Endothelial cell of umbilical vein (primary cell): Measurements from ENCODE around the gene TMEM140. TPM values are rescaled to one million over a fixed set of nuclear protein-coding genes. Genes with fewer than 3 reads are reported as not detected.

ENCODE experiments used
- BruUV-seq: library from RNA; stranded (reverse); fragments of 400-500 nt; replicated peaks from 2 replicates; lab custom pipeline; 2021; lab: Mats Ljungman, UMichigan
- CTCF ChIA-PET: fragments of 300-600, 350-600 bp; sonication (Branson Sonifier 250); formaldehyde crosslinking; loops from one replicate; lab custom pipeline; 2021; ENCODE audit warnings: antibody characterized with exemption, inconsistent platforms; lab: Charles Lee
- POLR2A ChIA-PET: fragments of 300-600, 350-600 bp; sonication (Branson Sonifier 250); formaldehyde crosslinking; loops from one replicate; lab custom pipeline; 2021; ENCODE audit warnings: antibody characterized with exemption, inconsistent platforms; lab: Charles Lee
- DNase-seq: peaks from one replicate; pipeline ENCODE4 v3.0.0-alpha.2; 2011; ENCODE audit warnings: low read depth, low spot score
- FAIRE-seq: peaks from 2 replicates; lab custom pipeline; 2011; peaks lifted over from hg19 to GRCh38; lab: Jason Lieb, UNC
- H2AFZ ChIP-seq: 2 replicates; pipeline ENCODE4 v1.6.0; 2012; ENCODE audit warnings: low read depth, low read length, control low read depth, inconsistent platforms
- H3K27ac ChIP-seq: 2 replicates; pipeline ENCODE4 v1.5.1; 2011; ENCODE audit warnings: low read depth, mild to moderate bottlenecking, control low read depth, low read length, moderate library complexity; ENCODE audit not compliant: insufficient read depth
- H3K27me3 ChIP-seq, 2 experiments: 2 replicates each; pipeline versions ENCODE4 v1.6.0 to v1.6.1; 2011; ENCODE audit warnings: low read length in 2 of 2, mixed read lengths in 1 of 2; ENCODE audit not compliant: control insufficient read depth in 2 of 2, insufficient read depth in 2 of 2
- H3K36me3 ChIP-seq, 2 experiments: 2 replicates in 1 of 2; 3 replicates in 1 of 2; pipeline ENCODE4 v1.5.1; 2011; ENCODE audit warnings: low read length in 2 of 2, mild to moderate bottlenecking in 1 of 2, moderate library complexity in 1 of 2; ENCODE audit not compliant: control insufficient read depth in 2 of 2, insufficient read depth in 2 of 2; ENCODE audit errors: extremely low read depth in 1 of 2
- H3K4me1 ChIP-seq: 3 replicates; pipeline ENCODE4 v1.5.1; 2011; ENCODE audit warnings: mild to moderate bottlenecking, low read length; ENCODE audit not compliant: control insufficient read depth, insufficient read depth; ENCODE audit errors: extremely low read depth
- H3K4me2 ChIP-seq: 2 replicates; pipeline ENCODE4 v1.6.1; 2011; ENCODE audit warnings: low read length, control low read depth, mixed read lengths; ENCODE audit not compliant: insufficient read depth
- H3K4me3 ChIP-seq, 3 experiments: fragments of 200-600 bp in 1 of 3; sonication (generic), shearing (Covaris generic) in 1 of 3; replicated peaks in 1 of 3; 2 replicates each; pipeline ENCODE4 v1.5.1; 2011 to 2016; ENCODE audit warnings: control low read depth in 3 of 3, low read length in 3 of 3, mild to moderate bottlenecking in 2 of 3, inconsistent platforms in 1 of 3, low read depth in 1 of 3, moderate library complexity in 1 of 3; ENCODE audit not compliant: insufficient read depth in 1 of 3
- H3K79me2 ChIP-seq: 2 replicates; pipeline ENCODE4 v1.6.0; 2012; ENCODE audit warnings: low read length, inconsistent platforms; ENCODE audit not compliant: control insufficient read depth, insufficient read depth
- H3K9ac ChIP-seq: replicated peaks from 2 replicates; pipeline ENCODE3; 2011; ENCODE audit warnings: low read length, control low read depth; ENCODE audit not compliant: insufficient read depth; ENCODE audit errors: extremely low read depth
- H3K9me1 ChIP-seq: replicated peaks from 3 replicates; pipeline ENCODE4 v1.6.0; 2011; ENCODE audit warnings: mild to moderate bottlenecking, low read length; ENCODE audit not compliant: control insufficient read depth, insufficient read depth; ENCODE audit errors: extremely low read depth
- H3K9me3 ChIP-seq: replicated peaks from 2 replicates; pipeline ENCODE4 v1.5.1; 2012; ENCODE audit warnings: low read length, inconsistent platforms; ENCODE audit not compliant: control insufficient read depth, insufficient read depth
- H4K20me1 ChIP-seq: replicated peaks from 2 replicates; pipeline ENCODE3; 2011; ENCODE audit warnings: mild to moderate bottlenecking, low read length; ENCODE audit not compliant: control insufficient read depth, insufficient read depth; ENCODE audit errors: extremely low read depth
- FOS ChIP-seq: IDR thresholded peaks from 2 replicates; pipeline ENCODE4 v1.6.1; 2011; ENCODE audit warnings: mild to moderate bottlenecking, low read length, moderate library complexity, borderline replicate concordance; ENCODE audit not compliant: insufficient read depth
- GATA2 ChIP-seq: IDR thresholded peaks from 2 replicates; pipeline ENCODE4 v1.7.0; 2011; ENCODE audit warnings: low read depth, mild to moderate bottlenecking, moderate library complexity, mixed read lengths, low read length; ENCODE audit not compliant: insufficient read length, insufficient read depth
- JUN ChIP-seq: IDR thresholded peaks from 2 replicates; pipeline ENCODE4 v1.6.1; 2011; ENCODE audit warnings: borderline replicate concordance, low read depth; ENCODE audit not compliant: insufficient read length, insufficient read depth
- POLR2AphosphoS5 ChIP-seq: IDR thresholded peaks from 2 replicates; pipeline ENCODE4 v1.6.1; 2012; ENCODE audit warnings: low read depth, mild to moderate bottlenecking, control low read depth, low read length, moderate library complexity; ENCODE audit not compliant: insufficient read depth
- dilution Hi-C: fragments of 300-500 bp; cut with MboI; formaldehyde crosslinking; loops from one replicate; pipeline ENCODE4 v1.15.0; 2019; ENCODE audit warnings: low sequenced_read_pairs; ENCODE audit not compliant: extremely low pct_ligation_motif_present
- intact Hi-C: fragments of 100-400 bp; cut with micrococcal nuclease; formaldehyde crosslinking; loops from one replicate; pipeline ENCODE4 v1.10.0; 2022
- polyA plus RNA-seq, 4 experiments: library from polyadenylated mRNA; depleted of rRNA in 3 of 4; stranded (reverse) in 3 of 4; unstranded in 1 of 4; fragments of >200 nt; gene quantifications; 2 replicates each; pipeline versions ENCODE4 v1.2.1 to v1.2.3, GENCODE V29; 2011 to 2012; ENCODE audit warnings: missing spikeins in 1 of 4
- total RNA-seq: library from RNA; stranded (reverse); gene quantifications from 2 replicates; pipeline ENCODE4 v1.2.3, GENCODE V29; 2021
- TF ChIP-seq, protein P1 (sequence below), 2 donors: IDR thresholded peaks; 1 replicate in 1 of 2; 2 replicates in 1 of 2; pipeline ENCODE4 v1.5.1; 2011; ENCODE audit warnings: low read length in 2 of 2, mild to moderate bottlenecking in 2 of 2, moderate library complexity in 2 of 2, control low read depth in 1 of 2, inconsistent platforms in 1 of 2, low read depth in 1 of 2; ENCODE audit not compliant: insufficient read depth in 1 of 2; ENCODE audit errors: extremely low read depth in 1 of 2

Gene TMEM140
- total and polyA plus RNA-seq, 2 donors (not counting 3 experiments of a cell fraction or from before 2014, with no cell fraction given), result 17.9 to 26.5 TPM

DNA sequence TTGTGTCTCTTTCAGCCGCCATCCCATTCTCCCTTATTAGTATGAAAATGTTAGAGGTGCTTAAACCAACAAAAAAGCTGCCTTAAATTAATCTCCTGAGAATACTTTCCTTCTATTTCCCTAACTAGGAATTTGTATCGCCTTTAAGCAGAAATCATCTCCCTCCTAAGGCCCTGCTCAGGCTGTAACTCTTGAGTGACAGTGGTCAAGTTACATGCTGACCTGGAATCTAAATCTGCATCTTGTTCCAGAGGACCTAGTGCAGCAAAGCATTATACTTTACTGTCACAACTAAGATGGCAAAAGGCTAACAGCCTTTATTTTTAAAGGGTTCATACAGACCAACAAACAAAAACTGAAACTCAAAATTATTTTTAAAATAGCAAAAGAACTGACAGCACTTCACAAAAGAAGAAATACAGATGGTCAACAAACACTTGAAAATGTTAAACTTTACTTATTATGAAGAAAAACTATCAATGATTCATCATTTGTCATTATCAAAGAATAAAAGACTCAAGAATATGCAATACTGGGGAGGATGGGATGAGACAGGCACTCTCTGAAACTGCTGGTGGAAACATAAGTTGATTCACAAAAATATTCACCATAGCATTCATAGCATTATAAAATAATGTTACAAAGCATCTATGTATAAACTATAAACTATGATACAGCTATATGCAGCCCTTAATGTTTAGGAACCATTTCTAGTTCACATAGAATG lies 11.7 kb downstream of the TMEM140 start:
- Histone ChIP-seq H3K27ac (peak overlapping the region; percentile 68), H3K9ac (no peak overlapping the region), H3K27me3 (no peaks in the 10 kb centered on the region), H3K4me1 (peaks cover 33% of the 10 kb centered on the region), H3K4me3 (peak overlapping the region in 1 of 3 experiments; percentile 23), H3K9me1 (no peaks in the 10 kb centered on the region), H4K20me1 (no peaks in the 10 kb centered on the region), H3K4me2 (peak overlapping the region; percentile 75), H3K36me3 (no peaks in the 10 kb centered on the region), H3K9me3 (no peaks in the 10 kb centered on the region), H2AFZ (no peak overlapping the region), H3K79me2 (no peaks in the 10 kb centered on the region)
- FAIRE-seq (no peak), DNase-seq (no peak)
- TSS peak; percentile 13 for BruUV-seq
- intact Hi-C loops, result loop anchor here (1.0 to 10.0 kb wide), 5 partner anchors 8 to 465 kb away; partner anchors contain the start of gene AGBL3
- ChIA-PET POLR2A (interaction anchor here (1.9 kb wide), 1 partner anchor 11 kb away, joined by 4 read pairs; the partner anchor contains the start of gene CYREN), CTCF (interaction anchor here (1.0 to 2.8 kb wide), 6 partner anchors 10 to 172 kb away, joined by 3 to 22 read pairs (median 14); partner anchors contain the start of genes AGBL3, CYREN and TMEM140)
- TF ChIP-seq JUN (no peak), POLR2AphosphoS5 (no peak), FOS (no peak), GATA2 (no peak)
- TF ChIP-seq, protein P1, sequence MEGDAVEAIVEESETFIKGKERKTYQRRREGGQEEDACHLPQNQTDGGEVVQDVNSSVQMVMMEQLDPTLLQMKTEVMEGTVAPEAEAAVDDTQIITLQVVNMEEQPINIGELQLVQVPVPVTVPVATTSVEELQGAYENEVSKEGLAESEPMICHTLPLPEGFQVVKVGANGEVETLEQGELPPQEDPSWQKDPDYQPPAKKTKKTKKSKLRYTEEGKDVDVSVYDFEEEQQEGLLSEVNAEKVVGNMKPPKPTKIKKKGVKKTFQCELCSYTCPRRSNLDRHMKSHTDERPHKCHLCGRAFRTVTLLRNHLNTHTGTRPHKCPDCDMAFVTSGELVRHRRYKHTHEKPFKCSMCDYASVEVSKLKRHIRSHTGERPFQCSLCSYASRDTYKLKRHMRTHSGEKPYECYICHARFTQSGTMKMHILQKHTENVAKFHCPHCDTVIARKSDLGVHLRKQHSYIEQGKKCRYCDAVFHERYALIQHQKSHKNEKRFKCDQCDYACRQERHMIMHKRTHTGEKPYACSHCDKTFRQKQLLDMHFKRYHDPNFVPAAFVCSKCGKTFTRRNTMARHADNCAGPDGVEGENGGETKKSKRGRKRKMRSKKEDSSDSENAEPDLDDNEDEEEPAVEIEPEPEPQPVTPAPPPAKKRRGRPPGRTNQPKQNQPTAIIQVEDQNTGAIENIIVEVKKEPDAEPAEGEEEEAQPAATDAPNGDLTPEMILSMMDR (IDR thresholded peaks at IDR 0.05; ENCODE audit: extremely low read depth in 1 of 2, insufficient read depth in 1 of 2, low read depth in 1 of 2, low read length in 2 of 2), result no peak
- dilution Hi-C loops, result no loop called here
